Measurements from ENCODE around the gene PTK6.

Gene PTK6

DNA sequence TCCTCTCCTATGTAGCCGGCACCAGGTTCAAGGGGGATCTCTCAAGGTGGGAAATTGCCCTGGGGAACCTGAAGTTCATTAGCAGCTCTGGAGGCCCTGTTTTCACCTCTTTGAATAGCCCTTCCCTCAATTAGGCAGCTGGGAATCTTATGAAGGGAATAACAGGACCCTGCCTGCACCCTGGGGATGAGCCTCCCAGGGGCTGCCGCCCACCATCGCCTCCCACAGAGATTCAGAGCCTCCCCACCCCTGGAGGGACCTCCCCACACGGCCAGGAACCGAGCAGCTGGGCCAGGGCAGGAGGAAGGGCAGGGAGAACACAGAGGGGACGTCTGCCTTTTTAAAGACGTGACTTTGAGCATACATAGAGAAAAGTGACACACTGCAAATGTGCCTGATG is 33.7 kb downstream of the PTK6 start:
- DNase-seq: no peak

DNA sequence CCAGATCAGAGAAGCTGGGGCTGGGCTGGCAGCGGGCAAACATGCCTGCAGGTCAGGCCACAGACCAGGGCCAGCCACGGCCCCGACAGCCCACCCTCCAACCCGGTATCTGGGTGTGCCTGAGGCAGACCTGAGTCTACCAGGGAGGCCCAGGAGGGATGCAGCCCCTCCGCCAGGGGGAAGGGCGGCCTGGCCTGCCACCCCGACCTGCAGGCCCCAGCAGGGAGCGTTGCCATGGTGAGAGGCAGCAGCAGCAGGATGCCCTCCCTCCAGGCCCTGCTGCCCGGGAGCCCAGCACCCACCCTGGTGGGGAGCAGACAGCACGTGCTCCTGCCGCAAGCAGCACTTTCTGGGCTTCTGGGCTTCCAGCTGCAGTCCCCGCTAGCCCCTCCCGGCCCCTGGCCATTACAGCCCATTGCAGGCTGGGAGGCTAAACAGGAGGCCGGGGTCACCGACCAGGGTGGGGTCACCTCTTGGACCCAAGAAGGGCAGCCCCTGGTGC is 34.5 kb downstream of the PTK6 start:
- DNase-seq: no peak

DNA sequence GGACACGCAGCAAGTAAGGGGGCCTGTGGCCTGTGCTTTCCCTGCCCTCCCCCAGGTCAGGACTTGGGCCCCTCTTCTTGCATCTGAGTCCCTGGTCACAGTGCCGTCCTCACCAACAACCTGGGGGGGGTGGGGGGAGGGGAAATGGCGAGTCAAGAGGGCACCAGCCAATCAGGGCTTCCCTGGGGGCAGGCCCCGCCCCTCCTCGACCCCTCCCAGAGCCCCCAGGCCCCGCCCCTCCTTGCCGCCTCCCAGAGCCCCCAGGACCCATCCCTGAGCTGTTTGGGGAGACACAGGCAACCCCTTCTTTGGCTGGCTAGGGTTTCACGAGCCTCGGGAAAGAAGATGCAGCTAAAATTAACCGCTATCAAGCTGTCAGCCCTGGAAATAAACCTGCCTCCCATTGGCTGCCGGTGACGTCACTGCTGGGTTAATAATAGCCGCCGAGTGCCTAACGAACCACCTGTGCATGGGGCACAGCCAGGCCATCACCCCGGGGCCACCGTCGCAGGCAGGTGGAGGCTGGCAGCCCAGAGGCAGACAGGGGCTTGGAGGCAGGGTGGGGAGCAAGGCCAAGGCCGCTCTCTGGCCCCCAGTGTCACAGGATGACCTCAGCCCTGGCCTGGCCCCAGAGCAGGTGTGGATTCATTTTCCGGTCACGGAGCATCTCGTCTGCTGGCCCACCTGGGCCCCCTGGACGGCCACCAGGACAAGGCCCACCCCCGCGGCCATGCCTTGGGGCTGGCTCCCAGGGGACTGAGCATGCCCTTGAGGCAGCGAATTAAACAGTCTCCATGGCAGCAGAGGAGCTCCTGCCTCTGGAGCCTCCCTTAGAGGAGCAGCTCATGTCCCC is 35.1 kb downstream of the PTK6 start:
- no peak for DNase-seq

DNA sequence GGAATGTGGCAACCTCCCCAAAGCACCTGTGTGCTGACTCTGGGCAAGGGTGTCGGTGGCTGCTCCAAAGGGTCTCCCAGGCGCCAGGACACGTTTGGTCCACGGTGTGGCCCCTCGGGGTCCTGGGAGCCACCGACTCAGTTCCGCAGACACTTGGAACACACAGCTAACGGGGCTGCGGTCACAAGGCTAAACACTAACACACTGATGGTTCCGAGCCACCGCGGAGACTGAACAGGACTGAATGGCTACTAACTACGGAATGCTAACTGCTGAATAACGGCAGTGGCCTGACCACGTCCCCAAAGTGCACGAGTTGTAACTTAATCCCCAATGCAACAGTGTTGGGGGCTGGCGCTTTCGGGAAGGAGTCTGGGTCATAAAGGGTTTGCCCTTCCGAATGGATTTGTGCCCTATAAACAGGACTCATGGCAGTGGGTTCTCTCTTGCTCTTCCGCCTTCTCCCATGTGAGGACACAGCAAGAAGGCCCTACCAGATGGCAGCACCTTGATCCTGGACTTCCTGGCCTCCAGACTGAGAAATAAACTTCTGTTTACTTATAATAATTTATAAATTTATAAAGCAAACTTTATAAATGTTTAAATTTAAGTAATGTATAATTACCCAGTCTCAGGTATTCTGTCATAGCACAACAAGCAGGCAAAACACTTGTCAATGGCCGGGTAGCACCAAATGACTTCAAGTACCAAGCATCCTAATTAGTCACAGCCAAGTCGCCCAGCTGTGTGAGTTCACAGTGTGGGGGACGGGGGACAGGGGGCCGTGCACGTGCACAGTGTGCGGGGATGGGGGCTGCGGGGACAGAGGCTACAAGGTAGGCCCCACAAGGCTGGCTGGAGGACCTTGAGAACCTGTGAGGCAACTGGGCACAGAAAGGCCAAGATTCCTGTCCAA is 36.0 kb downstream of the PTK6 start:
- no peak for DNase-seq

DNA sequence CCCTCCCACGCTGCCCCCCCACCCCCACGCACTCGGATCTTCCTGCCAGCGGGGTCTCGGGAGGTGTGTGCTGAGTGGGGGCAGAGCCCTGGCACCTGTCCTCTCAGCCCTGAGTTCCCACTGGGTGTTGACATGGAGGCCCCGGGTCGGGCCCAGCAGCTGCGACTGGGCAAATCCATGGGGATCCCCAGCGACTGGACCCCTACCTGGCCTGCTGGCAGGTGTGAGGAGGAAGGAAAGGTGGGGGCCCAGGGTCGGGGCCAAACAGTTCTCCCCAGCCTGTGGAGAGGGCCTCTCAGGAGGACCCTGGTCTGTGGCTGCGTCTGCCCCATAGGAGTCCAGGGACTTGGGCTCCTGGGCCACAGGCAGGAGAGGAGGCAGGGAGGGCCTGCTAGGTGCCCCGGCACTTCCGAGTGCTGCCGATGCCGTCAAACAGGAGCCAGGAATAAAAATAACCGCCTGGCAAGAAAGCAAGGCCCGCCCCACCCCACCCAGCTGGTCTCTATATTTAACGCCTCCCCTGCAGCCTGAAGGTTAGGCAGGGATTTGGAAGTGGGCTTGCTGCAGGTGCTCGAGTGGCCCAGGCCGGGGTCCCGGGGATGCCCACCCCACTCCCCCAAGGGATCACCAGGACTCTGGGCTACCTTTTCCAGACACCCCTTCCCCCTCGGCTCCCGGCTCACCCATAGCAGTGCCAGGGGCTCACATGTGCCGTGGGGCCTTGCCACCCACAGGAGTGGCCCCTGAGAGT is 36.9 kb downstream of the PTK6 start:
- DNase-seq: no peak

DNA sequence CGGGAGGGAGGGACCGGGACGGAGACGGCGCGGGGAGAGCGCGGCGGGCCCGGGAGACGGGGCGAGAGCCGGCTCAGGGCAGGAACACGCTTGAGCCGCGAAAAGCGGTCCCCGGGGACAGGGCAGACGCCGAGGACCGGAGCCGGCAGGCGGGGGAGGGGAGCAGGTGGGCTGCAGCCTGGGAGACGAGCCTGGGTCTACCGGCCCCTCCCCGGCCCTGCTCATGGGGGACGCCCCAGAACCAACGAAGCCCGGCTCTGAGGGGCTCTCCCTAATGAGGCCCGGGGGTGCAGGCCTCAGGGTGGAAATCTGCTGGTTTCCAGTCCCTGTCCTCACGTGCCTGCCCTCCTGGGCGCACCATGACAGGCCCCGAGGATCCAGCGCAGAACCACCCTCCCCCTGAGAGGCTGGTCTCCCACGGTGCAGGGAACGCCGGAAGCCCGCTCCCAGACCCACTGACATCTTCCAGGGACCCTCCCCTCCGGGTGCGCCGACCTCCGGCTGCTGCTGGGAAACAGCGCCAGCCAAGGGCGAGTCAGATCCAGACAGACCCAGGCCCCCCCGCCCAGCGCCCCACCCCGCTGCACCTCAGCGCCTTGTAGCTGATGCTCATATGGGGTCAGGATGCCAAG is 37.7 kb downstream of the PTK6 start:
- no peak for DNase-seq

DNA sequence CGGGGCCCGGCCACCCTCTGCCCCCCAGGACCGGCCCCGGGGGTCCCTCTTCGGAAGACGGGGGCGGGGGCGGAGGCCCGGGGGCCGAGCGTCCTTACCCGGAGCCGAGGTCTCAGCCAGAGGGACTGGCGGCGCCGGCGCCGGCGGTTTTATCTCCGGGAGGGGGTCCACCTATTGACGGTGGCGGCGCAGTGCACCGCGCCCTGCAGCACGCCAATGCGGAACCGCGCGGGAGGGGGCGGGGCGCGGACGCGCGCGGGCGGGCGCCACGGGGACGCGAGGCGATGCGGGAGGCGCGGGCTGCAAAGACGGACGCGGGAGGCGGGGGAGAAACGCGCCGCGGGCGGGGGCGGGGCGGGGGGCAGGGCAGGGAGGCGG is 38.2 kb downstream of the PTK6 start, which contains the start of gene EEF1A2:
Gene EEF1A2 (minus strand): TSS at position 124 of the 378 bp plus-strand sequence. CDS start 1,320 bp downstream, outside the sequence.
- no peak for DNase-seq

DNA sequence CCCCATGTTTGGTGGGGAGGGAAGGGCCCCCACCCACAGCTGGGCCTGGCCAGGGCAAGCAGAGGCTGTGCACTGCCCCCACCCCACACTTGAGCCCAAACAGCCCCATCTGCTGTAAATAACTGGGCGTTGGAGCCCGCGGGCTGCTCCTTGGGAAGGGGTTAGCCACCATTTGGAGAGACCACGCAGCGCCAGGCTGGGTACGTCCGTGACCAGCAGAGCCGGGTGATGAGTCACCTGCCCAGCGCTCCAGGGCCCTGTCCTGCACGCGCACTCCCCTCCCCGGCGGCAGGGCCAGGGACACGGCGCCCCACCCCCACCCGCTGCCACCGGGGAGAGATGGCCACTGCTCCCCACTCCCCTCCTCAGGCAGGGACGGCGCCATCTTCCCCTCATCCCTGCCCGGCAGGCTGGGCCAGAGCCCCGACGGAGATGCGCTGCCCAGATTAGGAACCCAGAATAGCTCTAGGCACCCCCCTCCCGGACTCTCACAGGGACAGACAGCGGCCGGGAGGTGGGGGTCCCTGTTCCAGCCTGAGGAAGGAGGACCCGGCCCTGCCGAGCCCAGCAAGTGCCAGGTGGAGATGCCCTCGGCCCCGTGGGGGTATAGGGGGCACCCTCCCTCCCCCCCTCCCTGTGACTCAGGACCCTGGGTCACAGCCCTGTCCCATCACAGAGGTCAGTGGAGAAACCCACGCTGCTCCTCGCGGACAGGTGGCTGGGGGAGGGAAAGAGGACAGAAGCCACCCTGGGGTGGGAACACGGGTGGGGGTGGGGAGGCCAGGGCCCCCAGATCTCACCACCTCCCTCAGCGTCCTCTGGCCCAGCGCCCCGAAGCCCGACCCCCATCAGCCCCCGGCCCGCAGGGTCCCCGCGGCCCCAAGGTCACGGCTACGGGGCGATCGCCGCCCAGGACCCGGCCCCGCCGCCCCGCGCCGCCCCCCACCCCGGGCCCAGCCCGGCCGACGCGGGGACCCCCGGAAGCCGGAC is 38.9 kb downstream of the PTK6 start:
- DNase-seq: no peak

DNA sequence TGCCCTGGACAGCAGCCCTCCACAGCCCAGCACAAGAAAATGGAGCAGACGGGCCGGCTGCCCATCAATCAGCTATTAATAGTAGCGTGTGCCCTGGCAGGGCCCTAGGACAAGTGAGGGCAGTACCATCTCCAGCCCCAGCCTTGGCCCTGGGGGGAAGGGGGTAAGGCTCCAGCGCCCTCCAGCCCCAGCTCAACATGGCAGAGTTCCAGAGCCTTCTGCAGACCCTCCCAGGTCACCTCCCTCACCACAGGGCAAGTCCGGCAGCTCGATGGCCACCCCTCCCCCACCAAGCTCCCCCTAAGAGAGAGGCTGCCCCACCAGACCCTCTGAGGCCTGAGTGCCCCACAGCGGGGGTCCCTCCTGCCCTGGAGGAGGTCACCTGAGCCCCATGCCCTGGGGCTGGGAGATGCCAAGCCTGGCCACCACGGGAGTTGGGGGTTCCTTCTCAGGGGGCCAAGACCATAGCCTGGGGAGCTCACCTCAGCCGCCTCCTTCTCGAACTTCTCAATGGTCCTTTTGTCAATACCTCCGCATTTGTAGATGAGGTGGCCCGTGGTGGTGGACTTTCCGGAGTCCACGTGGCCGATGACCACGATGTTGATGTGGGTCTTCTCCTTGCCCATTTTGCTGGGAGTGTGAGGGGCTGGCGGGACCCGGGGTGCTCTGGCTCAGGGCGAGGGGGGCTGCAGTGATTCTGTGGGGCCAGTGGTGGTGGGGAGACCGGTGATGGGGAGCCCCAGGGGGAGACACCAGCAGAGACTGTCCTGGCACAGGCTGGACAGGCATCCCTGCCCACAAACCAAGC is 39.8 kb downstream of the PTK6 start:
- no peak for DNase-seq

DNA sequence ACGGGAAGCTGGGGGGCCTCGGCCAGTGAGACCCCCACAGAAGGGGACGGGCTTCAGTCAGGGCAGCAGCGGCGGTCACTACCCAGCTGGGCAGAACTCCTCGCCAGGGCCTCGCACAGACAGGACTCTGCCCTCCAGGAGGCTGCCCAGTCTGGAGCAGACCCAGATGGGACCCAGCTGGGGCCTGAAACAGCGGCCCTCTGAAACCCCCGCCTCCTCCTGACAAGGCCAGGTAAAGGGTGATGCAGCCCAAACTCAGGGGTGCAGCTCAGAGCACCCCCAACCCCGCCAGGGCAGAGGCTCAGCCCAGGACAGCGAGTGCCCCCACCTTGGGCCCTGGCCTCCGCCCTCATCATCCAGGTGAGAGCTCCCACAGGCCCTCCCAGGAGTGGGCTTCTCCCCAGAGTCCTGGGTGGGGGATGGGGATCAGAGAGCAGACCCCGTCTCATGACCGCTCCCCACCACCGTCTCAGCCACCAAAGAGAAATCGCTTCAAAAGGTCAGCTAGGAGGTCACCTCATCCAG is 40.5 kb downstream of the PTK6 start:
- no peak for DNase-seq

DNA sequence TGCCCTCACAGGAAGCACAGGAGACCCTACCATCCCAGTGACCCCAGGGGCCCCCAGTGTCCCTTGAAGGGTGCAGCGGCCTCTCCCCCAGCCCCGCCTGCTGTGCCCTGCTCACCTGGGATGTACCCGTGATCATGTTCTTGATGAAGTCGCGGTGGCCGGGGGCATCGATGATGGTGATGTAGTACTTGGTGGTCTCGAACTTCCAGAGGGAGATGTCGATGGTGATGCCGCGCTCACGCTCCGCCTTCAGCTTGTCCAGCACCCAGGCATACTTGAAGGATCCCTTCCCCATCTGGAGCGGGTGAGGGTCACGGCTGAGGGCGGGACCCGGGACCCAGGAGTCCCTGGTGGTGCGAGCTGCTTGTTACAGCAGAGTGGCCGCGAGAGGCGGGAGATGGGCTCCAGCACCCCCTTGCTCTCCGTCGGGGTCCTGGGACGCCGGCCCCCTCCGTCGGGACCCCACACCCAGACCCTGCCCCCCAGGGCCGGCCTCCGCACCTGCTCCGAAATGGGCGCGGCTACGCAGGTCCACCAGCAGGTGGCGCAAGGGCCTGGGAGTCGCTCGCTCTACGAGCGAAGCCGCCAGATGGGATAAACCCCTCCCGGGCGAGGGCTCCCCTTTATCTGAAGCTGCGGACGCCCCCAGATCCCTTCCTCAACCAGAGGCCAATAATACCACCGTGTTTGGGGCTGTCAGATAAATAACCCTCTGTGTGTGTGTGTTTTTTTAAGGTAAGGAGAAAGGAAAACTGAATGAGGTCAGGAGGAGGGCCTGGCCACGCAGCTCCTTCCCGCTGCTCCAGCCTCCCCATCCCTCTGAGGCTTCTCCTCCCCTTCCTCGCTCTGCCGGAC is 41.2 kb downstream of the PTK6 start:
- peak; percentile 84 to 86 for DNase-seq

DNA sequence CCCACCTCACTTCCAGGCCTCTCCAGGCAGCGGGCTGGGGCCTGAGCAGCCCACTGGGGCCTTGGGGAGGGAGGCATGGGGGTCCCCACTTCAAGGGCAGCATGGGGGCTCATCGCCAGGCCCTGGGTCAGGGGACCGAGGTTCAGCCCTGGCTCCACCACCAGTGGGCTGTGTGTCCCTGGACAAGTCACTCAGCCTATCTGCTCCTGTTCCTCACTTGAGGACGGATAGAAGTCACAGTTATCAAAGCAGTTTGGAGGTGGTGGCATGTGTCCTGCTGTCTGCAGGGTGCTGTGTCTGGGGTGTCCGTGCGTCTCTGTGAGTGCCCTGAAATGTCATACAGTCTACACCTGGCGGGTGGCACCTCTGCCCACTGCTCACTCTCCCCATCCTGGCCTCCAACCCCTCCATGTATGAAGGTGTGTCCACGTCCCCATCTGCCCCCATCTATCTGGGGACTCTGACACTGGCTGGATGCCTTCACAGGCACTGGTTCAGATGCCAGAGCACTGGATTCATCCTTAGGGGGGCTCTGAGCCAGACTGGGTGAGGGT is 41.9 kb downstream of the PTK6 start:
- no peak for DNase-seq

DNA sequence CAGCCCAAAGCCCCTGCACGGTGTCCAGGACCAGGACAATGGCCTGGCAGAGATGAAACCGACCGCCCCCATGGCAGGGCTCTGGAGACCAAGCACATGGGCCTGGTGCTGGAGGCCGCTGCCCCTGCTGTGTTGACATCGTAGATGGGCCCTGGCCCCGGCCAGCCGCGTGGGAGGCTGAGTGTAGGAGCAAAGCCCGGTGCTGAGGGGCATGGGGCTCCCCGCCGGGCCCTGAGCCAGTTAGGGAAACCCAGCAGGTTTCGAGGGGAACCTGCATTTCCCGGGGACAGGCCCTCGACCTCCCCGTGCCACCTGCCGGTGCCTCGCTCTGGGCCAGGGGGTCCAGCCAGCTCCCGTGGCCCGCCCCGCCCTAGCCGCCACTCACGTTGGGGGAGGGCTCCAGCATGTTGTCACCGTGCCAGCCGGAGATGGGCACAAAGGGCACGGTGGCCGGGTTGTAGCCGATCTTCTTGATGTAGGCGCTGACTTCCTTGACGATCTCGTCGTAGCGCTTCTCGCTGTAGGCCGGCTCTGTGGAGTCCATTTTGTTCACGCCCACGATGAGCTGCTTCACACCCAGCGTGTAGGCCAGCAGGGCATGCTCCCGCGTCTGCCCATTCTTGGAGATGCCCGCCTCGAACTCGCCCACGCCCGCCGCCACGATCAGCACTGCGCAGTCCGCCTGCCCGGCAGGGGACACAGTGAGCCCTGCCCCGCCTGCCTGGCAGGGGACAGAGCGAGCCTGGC is 42.6 kb downstream of the PTK6 start:
- no peak for DNase-seq

DNA sequence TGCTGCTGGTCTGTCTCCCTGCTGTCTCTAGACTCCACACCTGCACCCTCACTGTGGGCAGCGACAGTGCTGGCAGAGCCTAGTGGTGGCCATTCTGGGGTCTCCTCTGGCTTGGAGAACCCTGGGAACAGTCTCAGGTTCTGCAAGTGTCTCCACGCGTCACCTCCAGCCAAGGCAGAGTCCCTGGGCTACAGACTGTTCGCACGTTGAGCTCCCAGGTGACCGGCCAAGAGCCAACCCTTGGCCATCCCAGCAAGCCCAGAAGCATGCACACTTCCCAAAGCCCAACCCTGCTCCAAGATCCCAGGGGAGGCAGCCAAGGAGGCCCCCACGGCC is 43.1 kb downstream of the PTK6 start:
- DNase-seq: no peak

DNA sequence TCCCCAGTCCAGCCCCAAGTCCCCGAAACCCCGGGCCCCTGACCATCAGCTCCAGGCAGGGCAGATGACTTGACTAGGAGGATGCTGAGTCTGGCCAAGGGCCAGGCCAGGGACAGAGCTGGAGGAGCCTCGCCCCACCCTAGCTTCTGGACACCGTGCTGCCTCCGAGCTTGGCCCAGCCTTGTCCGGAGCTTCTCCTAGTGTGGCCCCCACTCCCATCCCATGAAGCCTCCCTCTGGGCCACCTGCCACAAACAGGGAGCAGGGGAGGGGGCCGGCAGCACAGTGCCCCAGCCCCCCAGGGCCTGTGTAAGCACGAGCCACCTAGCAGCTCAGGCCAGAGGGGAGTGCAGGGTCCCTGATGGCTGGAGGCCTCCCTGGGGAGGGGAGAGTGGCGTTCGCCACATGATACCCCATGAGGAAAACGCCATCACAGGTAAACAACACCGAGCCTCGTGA is 43.6 kb downstream of the PTK6 start:
- DNase-seq: no peak

DNA sequence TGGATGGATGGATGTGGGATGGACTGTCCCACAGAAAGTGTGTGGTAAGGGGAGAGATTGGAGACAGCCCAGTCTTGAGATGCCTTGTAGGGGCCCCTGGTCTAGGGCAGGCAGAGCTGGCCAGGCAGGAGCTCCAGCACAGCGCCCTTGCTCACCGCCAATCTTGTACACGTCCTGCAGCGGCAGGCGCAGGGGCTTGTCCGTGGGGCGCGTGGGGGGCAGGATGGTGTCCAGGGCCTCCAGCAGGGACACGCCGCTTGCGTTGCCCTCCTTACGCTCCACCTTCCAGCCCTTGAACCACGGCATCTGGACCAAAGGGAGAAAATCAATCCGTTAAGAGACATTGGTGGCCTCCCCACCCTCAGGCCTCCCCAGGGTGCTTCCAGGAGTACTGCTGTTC is 44.2 kb downstream of the PTK6 start:
- no peak for DNase-seq

DNA sequence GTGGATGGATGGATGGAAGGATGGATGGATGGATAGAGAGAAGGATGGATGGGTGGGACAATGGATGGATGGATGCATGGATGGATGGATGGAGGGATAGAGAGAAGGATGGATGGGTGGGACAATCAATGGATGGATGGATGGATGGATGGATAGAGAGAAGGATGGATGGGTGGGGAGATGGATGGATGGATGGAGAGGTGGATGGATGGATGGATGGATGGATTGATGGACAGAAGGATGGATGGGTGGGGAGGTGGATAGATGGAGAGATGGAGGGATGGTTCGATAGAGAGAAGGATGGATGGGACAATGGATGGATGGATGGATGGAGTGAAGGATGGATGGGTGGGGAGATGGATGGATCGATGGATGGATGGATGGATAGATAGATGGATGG is 44.7 kb downstream of the PTK6 start:
- DNase-seq: no peak

DNA sequence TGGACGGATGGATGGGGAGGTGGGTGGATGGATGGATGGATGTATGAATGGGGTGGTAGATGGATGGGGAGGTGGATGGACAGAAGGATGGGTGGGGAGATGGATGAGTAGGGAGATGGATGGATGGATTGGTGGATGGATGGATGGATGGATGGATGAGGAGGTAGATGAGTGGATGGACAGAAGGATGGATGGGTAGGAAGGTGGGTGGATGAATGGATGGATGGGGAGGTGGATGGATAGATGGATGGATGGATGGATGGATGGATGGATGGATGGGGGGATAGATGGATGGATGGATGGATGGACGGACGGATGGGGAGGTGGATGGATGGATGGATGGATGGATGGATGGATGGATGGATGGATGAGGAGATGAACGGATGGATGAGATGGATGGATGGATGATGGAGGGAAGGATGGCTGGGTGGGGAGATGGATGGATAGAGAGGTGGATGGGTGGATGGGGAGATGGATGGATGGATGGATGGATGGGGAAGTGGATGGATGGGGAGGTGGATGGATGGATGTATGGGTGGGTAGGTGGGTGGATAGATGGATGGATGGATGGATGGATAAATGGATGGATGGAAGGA is 45.4 kb downstream of the PTK6 start:
- no peak for DNase-seq
